Hematopoietic multipotent progenitor cell treated with erythropoietin and hydrocortisone succinate and interleukin-3 and kit ligand, for 8 days (in vitro differentiated cells): ENCODE results near the gene DGKB.

Experiments
- DNase-seq: peaks from one replicate; pipeline ENCODE4 v3.0.0-alpha.2; 2015

Gene DGKB

DNA sequence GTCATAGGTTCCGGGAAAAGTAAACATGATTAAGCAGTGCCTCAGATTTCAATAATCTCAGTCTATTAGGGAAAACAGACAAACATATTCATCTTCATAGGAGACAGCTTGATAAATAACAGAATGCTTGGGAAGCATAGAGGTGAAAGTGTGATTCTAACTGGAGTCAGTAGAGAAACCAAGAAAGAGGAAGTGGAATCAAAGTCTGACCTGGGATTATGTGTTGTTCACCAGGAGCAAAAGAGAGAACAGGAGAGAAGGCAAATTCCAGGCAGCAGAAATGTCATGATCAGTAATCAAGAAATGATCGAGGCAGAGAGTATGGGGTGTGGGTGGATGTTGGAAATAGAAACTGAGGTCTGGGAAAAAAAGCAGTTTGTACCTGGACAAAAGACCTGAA, 43.7 kb downstream of the DGKB start:
- DNase-seq = no peak

DNA sequence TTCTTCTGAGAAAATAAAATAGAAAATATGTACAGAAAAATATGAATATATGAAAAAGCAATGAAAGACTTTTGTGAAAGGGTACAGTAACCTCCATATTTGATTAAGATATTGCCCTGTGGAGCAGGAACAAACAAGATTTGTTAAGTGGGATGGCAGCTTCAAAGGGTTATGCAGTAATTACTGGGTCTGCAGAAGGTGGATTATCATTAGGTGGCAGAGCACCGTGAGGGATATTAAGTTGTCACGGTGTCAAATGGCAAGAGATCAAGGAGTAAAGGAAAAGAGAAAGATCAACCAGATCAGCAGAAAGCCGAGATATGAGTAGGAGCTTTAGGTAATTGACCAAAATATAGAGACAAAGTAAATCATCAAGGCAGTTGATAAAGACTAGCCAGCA, 44.1 kb downstream of the DGKB start:
- DNase-seq = no peak

DNA sequence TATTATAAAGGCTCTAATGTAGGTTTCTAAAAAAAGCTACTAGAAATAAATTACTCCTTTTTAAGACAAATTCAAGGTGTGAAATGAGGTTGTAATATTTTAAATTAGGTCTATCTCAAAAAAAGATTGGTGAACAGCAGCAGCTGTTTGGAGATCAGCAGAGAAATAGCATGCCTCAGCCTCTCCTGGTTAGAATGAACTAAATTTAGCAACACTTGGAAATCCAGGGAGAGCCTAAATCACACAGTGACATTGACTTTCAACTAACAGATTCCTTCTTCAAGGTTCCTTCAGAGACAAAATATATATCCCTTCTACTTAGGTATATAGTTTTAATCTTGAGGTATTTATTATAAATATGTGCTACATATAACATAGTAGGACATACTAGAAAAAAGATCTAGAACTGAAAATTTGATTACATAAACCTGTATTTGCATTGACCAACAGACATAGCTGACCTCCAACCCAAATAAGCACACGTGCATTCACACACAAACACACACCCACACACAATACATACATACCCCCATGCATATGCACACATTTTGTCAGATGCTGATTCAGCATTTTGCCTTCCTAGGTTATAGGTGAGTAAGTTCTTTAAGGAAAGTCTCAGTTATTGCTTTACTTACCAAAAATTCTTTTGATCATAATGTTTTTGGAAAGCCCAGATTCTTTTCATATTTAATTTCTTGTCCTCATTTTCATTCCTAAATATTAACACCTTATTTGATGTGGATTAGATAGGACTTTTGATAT, 47.3 kb downstream of the DGKB start:
- DNase-seq = no peak

DNA sequence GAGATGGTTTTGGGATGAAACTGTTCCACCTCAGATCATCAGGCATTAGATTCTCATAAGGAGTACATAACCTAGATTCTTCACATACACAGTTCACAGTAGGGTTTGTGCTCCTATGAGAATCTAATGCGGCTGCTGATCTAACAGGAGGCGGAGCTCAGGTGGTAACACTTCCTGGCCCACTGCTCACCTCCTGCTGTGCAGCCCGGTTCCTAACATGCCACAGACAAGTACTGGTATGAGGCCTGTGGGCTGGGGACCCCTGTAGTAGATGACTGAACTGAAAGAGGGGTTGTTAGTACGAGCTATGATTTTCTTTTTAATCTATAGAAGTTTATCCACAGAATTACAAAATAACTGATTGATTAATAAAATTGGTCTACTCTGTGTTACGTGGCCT, 48.1 kb downstream of the DGKB start:
- no peak for DNase-seq

DNA sequence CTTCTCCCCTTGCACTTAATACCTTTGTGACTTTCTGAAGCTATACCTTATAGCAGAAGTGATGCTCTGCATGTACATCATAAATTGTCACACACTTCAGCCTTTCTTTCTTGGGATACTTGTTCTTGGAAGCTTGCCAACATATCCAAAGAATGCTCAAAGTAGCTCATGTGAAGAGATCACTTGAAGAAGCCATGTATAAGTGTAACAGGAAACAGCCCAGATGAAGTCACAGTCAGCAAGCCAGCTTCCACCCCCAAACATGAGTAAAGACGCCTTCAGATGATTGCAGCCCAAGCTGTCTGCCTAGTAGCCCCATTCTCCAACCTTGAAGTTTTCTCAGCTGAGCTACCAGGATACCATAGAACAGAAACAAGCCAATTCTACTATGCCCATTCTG, 50.9 kb downstream of the DGKB start:
- DNase-seq = no peak

DNA sequence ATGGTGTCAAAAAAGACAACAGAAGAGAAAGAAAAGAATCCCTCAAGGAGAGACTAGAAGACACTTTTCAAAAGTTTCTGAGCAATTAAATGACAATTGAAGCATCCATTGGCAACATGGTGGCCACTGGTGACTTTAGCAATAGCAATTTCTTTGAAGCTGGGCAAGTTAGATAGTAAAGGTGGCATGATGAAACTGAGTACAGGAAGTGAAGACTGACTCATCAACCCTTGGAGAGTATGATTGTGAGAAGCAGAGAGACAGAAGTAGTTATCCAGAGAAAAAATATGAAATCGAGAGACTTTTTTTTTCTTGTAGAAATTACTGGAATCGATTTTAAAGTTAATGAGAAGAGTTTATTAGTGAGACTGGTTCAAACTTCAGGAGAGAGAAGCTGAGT, 52.5 kb downstream of the DGKB start:
- DNase-seq = no peak

DNA sequence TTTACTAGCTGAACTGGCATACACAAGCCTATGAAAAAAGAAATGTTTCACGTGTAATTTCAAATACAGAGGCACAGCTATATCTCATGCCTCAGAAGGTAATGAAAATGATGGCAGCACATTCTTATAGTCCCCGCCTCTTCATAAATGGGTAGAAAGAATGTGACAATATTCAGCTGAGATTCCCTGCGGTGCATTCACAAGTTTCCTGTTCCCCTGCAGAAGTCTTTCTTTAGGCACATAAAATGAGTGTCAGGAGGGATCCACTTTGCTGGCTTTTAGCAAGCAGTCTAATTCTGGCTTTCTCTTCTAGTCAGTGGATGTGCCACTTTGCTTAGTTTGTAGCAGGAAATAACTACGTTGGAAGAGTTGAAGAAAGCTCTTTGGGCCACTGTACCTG, 56.1 kb downstream of the DGKB start:
- no peak for DNase-seq

DNA sequence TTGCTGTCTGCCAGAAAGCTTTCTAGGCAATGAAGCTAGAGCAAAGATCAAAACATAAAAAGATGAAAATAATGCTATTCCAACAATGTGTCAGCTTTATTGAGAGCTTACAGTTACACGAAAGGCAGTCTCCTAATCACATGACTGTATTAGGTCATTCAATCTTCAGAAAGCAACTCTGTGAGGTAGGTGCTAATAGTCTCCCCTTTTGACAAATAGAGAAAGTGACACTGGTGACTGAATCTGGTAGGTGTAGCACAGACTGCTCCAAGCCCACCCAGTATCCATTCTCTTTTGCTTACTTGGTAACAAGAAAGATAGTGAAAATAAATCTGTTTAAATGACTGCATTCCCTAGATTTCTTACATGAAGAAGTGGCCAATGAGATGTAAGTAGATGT, 58.8 kb downstream of the DGKB start:
- no peak for DNase-seq

DNA sequence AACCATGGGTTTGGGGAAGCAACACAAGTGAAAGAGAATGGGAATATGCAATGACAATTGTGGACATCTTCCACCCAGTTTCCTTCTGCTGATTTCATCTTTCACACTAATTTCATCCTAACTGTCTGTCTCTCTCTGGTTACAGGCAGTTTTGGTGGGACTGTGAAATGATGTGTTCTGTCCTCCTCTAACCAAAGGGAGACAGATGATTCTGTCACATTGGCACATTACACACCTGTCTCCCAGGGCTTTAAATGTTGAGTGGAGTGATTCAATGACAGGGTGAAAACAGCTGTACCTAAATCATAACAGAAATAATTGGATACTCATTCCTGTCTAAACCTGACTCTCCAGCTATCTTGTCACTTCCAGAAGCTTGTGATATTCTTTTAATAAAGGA, 60.0 kb downstream of the DGKB start:
- no peak for DNase-seq

DNA sequence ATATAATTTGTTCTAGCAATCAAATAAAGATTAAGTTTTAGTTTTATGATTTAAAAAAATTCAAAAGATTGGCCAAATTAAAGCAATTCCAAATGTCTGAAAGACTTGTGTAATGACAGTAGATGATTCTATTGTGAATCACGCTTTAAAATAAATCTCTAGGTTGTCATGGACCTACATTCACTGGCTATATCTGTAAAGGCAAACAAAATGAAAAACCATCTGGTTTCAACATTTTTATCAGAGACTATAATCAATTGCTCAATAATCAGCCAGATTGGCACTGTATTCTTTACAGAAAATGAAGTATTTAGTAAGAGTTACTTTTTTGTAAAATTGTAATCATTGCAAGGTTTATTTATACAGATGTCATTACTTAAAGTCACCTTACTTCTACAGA, 60.7 kb downstream of the DGKB start:
- no peak for DNase-seq

DNA sequence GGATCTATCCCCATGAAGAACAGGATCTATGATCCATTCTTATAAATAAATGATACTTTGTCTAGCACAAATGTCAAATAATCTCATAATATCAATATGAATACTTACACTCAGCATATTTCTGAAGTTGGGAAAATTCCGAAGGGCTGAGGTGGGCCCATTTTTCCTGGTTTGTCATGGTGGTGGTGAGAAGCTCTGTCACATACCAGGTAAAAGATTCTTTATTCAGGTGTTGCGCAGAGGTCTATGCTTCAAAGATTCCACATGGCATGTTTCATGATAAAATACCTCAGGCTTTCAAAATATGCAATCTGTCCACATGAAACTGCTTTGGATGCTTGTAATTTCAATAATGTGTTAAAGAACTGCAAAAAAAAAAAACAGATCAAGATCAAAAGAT, 61.5 kb downstream of the DGKB start:
- no peak for DNase-seq

DNA sequence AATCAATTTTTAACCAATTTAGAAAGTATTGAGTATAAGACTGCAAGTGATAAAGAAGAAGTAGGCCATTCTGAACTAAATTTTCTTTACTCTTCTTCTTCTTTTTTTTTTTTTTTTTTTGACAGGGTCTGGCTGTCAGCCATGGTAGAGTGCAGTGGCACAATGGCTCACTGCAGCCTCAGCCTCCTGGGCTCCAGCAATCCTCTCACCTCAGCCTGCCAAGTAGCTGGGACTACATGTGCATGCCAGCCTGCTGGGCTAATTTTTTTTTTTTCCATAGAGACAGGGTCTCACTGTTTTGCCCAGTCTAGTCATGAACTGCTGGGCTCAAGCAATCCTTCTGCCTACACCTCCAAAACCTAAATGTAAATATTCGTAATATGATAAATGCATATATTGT, 63.2 kb downstream of the DGKB start:
- DNase-seq = no peak

DNA sequence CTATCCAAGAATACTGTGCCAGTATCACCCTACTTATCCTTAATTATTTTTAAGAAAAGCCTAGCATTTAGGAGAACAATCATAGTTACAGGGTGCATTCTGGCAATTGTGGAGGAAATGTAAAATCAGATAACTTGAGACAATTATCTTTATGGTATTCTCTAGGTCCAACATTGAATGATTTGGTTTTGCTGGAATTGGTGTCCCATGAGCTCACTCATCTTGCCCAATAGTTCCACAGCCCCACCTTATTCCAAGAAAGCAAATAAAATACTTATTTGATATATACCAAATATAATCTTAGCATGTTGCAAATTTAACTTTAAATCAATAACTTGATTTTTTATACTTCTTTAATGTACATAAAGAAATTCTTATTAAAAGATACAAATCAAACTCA, 65.3 kb downstream of the DGKB start:
- DNase-seq = no peak

DNA sequence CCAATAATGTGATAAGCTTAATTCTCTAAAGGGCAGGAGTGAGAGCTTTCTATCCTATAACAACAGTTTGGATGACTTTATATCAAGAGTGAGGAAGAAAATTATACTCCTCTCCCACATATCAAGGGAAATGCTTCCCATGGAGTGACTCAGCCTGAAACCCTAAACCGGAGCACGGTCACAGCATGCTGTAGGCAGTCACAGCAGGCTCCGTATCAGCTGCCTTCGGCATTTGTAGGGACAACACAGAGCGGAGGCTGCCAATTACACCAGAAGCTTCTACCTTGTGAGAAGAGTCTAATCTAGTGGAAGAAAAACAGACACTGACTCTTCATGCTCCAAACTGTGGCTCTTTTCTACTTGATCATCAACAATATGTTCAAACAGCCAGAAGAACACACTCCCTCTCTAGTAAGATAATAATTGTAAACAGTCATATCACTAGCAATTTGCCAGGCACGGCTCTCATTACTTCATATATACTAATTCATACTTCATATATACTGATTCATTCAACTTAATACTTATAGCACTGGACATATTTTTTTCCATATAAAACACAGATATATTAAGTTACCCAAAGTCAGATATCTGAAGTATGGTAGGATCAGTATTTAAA, 65.9 kb downstream of the DGKB start:
- no peak for DNase-seq

DNA sequence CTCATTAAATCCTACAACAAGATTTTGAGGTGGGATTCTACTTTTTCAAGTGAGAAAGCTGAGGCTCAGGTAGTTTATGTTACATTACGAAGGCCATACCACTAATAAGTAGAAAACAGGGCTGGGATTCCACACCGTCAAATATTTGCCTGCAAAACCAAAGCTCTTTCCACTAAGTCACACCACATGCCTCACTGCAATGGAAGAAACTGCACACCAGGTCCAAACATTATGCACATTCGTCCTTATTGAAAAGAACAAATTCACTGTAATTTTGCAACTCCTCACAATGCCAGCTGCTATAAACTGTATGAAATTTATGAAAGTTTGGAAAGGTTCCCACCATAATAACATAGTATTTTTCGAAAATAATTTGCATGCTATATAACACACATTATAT, 66.5 kb downstream of the DGKB start:
- no peak for DNase-seq

DNA sequence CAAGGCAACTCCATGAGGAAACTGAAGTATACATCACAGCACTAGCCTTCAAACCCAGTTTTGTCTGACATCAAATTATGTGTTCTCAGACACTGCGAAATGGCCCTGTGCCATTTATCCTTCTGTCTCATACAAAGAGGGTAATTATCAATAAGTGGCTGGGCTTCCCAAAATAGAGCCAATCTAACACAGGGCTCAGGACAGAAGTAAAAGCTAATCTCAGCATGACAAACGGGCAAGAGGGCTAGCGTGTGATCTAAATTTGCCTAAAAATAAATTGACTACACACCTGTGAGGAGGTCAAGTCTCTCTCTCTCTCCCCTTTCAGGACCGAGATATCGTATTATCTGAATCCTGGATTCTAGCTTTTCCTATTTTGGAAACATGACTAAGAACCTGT, 67.2 kb downstream of the DGKB start:
- no peak for DNase-seq

DNA sequence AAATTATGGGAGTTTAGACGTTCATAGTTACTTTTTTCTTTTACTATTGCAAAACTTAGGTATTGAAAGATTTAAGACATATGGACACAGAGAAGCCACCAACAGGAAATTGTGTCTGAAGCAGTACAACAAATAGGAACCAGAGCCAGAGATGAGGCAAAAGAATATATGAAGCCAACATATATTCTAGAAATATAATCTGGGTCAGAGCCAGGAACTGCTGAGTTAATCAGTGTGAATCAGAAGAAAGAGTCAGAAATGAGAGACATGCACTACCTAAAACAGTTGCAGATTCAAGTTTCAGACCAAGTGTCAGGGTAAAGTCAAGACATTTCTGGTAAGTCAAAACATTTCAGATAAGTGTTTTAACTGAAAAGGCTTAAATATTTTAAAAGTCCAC, 67.7 kb downstream of the DGKB start:
- DNase-seq = no peak

DNA sequence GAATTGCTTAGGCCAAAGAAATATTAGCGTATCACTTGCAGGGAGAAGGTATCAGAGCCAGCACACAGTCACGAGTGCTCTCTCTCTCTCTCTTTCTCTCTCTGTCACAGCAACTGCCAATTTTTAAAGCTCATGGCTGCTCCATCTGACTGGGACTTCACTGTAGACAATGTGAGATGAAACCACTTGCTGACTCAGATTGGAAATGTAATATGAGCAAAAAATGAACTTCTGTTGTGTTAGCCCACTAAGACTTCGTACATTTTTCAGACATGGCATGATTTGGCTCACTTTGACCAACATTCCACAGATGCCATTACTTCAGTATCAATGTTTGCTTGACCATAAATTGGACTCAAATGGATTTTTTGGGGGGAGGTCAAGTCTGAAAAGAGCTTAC, 68.1 kb downstream of the DGKB start:
- no peak for DNase-seq

DNA sequence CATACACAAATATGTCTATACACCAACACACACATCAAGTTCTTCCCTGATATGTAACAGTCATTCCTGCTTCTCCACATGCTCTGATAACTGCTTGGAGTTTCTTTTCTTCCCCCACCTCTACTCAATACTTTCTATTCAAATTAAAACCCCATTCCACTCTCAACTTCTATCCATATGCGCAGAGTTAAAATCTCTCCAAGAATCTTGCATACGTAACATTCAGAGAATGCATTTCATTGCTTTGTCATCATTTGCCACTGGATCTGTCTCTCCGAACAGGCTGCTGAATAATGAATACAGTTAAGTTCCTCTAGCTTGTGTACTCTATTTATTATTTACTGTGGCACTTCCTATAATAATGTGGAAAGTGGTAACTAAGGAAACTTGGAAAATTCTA, 68.8 kb downstream of the DGKB start:
- no peak for DNase-seq

DNA sequence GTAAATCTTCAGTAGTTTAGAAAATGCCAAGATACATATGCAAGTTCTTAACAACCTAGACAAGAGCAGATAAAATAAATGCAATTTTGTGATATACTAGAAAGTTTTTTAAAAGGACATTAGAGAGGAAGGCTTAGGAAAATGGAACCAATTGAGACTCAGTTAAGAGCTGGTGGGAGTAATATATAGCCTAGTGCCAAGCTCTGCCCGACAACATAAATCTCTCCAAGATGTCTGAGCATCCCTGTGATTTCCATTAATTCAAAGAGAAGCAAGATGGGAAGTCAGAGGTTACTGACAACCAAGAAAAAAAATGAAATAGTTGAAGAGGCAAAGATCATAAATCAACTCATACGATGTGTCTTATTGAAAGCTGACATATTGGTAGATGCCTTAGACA, 74.5 kb downstream of the DGKB start:
- DNase-seq = no peak

DNA sequence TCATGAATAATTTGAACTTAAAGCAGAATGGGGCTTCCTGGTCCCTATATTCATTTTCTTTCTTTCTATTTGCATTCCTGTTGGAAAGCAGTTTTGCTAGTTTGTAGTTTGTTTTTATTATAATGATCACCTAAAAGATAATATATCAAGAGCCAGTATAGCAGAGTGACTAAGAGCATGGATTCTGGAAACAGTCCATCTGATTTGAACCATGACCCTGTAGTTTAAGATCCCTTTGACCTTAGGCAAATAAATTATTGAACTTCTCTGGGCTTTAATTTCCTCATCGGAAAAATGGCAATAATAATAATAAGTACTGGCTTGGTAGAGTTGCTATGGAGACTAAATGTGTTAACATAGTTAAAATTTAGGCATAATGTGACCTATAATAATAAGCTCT, 76.1 kb downstream of the DGKB start:
- no peak for DNase-seq

DNA sequence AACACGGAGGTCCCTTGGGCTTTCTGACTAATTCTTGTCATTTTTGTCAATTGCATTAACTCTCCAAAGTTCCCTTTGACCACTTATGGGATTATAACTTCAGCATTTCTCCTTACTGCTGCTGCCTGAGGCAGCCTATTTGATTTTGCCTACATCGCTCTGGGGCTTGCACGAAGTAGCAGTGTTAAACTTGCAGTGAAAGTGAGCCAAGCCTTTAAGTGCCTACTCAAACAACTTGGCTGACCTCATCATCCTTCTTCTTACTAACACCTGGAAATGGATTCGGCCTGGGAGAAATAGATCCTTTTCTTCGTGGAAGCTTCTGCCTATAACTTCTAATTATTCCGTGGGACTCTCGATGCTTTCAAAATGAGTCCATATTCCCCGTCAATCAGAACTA, 76.6 kb downstream of the DGKB start:
- DNase-seq = no peak

DNA sequence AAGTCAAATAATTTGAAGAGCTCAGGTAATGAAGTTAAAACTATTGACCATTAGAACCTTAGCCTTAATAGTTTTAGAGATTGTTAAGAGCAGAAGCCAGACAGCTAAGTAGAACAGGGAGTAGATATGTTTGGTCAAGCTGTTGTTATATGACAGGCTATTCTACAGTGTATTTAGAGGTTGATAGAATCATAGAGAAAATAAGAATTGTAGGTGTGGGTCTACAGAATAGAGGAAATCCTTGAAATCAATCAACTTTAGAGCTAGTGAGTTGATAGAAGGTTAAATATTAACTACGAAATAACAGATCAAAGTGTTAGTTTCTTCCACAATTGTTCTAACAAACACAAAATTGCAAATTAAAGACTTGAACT, 80.1 kb downstream of the DGKB start:
- DNase-seq = no peak

DNA sequence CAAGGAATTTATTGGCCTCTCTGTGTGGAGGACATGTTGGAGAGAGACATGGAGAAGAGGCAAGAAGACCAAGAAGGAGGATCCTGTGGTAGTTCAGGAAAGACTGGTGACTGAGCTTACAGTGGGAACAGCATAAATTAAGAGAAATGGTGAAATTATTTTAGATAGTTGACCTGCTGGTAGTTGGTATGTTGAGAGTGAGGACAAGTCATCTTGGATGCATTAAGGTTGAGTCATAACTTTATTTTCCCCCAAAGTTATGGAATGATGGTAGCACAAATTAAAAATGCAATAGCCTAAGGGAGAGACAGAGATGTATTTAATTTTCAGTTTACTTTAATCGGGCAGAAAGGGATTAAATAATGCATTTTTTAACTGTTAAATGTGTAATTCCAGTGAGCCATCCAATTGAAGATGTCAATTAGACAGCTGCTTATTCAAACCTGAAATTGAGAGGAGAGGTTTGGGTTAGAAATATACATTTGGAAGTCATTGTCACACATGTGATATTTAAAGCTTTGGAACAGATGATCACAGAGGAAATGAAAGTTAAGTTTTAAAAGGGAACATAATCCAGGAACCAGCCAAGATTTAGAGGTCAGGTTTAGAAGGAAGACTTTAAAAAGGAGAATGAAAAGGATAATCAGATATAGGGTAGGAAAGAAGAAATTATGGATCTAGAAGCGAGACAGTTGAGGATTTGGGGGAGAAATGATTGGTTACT, 80.6 kb downstream of the DGKB start:
- DNase-seq = no peak

DNA sequence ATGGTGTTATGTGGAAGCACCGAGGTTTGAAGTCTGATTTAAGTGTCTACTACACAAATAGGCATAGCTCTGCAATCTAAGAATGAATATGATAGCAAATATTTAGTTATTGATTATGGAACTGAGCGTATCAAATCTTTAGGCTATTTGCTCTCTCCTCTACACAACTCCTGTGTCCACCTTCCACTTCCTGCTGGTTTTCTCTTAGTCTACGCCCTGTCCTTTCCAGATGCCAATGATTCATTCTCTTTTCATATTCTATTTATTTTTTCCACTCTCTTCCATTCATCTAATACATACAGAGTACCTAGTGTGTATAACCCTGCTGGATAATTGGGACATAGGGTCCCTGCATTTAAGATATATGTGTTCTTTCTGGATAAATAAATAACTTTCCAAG, 83.7 kb downstream of the DGKB start:
- DNase-seq = no peak
